ENCODE measurements around the gene MAP7D3.

Gene MAP7D3

GRCh38 chrX:136205882-136206380 lies 45.3 kb downstream of the MAP7D3 start:
- no peak for DNase-seq (ENCODE audit: low spot score)

GRCh38 chrX:136204571-136204970 lies 46.6 kb downstream of the MAP7D3 start:
- no peak for DNase-seq (ENCODE audit: low spot score)

- no peak for DNase-seq (ENCODE audit: low spot score)
Observed at GRCh38 chrX:136203951-136204350, 47.2 kb downstream of the MAP7D3 start.

- DNase-seq (ENCODE audit: low spot score) = no peak
Observed at GRCh38 chrX:136203438-136203837, 47.8 kb downstream of the MAP7D3 start.

- DNase-seq (ENCODE audit: low spot score) = no peak
Observed at GRCh38 chrX:136202889-136203288, 48.3 kb downstream of the MAP7D3 start.

GRCh38 chrX:136201601-136202000 lies 49.6 kb downstream of the MAP7D3 start:
- DNase-seq (ENCODE audit: low spot score) = no peak

- no peak for DNase-seq (ENCODE audit: low spot score)
Observed at GRCh38 chrX:136200466-136200865, 50.7 kb downstream of the MAP7D3 start.

GRCh38 chrX:136199365-136199764 lies 51.8 kb downstream of the MAP7D3 start:
- no peak for DNase-seq (ENCODE audit: low spot score)

GRCh38 chrX:136198678-136199243 lies 52.4 kb downstream of the MAP7D3 start:
- DNase-seq (ENCODE audit: low spot score) = no peak

GRCh38 chrX:136198010-136198409 lies 53.2 kb downstream of the MAP7D3 start:
- no peak for DNase-seq (ENCODE audit: low spot score)

GRCh38 chrX:136196691-136197155 lies 54.5 kb downstream of the MAP7D3 start:
- no peak for DNase-seq (ENCODE audit: low spot score)

- no peak for DNase-seq (ENCODE audit: low spot score)
Observed at GRCh38 chrX:136195247-136195646, 56.0 kb downstream of the MAP7D3 start.

- no peak for DNase-seq (ENCODE audit: low spot score)
Observed at GRCh38 chrX:136194536-136194935, 56.7 kb downstream of the MAP7D3 start.

- no peak for DNase-seq (ENCODE audit: low spot score)
Observed at GRCh38 chrX:136193771-136194170, 57.4 kb downstream of the MAP7D3 start.

- no peak for DNase-seq (ENCODE audit: low spot score)
Observed at GRCh38 chrX:136192839-136193414, 58.3 kb downstream of the MAP7D3 start.

GRCh38 chrX:136192135-136192534 lies 59.1 kb downstream of the MAP7D3 start:
- DNase-seq (ENCODE audit: low spot score) = no peak

GRCh38 chrX:136191171-136191570 lies 60.0 kb downstream of the MAP7D3 start:
- no peak for DNase-seq (ENCODE audit: low spot score)

GRCh38 chrX:136190038-136190713 lies 61.0 kb downstream of the MAP7D3 start:
- no peak for DNase-seq (ENCODE audit: low spot score)

- DNase-seq (ENCODE audit: low spot score) = no peak
Observed at GRCh38 chrX:136189222-136189621, 62.0 kb downstream of the MAP7D3 start.

GRCh38 chrX:136186023-136186413 lies 65.2 kb downstream of the MAP7D3 start:
- DNase-seq (ENCODE audit: low spot score) = no peak

GRCh38 chrX:136185401-136186022 lies 65.7 kb downstream of the MAP7D3 start:
- DNase-seq (ENCODE audit: low spot score) = no peak

- DNase-seq (ENCODE audit: low spot score) = no peak
Observed at GRCh38 chrX:136183917-136184316, 67.3 kb downstream of the MAP7D3 start.

- DNase-seq (ENCODE audit: low spot score) = no peak
Observed at GRCh38 chrX:136183172-136183571, 68.0 kb downstream of the MAP7D3 start.

Measured in ecto neural progenitor cell (in vitro differentiated cells).